ENCODE results near the gene RERE.

The RERE gene

GRCh38 chr1:8663090-8663802 is 154.2 kb downstream of the RERE start:
- no peak for DNase-seq
- in situ Hi-C loops (cut with HindIII; ENCODE audit: low pct_ligation_motif_present, low pct_unique_long_range_greater_than_20kb, low sequenced_read_pairs): no loop called here

- no peak for DNase-seq
- in situ Hi-C loops (cut with HindIII; ENCODE audit: low pct_ligation_motif_present, low pct_unique_long_range_greater_than_20kb, low sequenced_read_pairs): no loop called here
These were observed 154.9 kb downstream of the RERE start for GRCh38 chr1:8662380-8663072.

- DNase-seq: peak; percentile 82
- in situ Hi-C loops (cut with HindIII; ENCODE audit: low pct_ligation_motif_present, low pct_unique_long_range_greater_than_20kb, low sequenced_read_pairs): no loop called here
These were observed 156.0 kb downstream of the RERE start for GRCh38 chr1:8661185-8662110.

DNA sequence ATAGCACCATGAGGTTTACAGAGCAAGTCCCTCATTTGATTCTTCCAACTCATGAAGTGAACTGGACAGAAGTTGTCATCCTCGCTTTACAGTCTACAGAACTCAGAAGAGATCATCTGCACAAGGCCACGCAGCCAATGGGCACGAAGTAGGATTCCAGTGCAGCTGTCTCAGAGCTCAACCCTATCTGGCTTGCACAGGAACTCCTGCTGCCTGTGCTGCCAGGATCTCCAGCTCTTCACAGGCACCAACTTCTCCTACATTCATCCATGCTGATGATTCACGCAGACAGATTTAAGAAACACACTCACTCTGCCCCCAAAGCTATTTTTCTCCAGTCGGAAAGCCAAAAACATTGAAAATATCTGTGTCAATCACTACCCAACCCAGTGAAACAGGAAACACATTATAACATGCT is 157.0 kb downstream of the RERE start:
- DNase-seq: peak; percentile 73
- in situ Hi-C loops (cut with HindIII; ENCODE audit: low pct_ligation_motif_present, low pct_unique_long_range_greater_than_20kb, low sequenced_read_pairs): no loop called here

DNA sequence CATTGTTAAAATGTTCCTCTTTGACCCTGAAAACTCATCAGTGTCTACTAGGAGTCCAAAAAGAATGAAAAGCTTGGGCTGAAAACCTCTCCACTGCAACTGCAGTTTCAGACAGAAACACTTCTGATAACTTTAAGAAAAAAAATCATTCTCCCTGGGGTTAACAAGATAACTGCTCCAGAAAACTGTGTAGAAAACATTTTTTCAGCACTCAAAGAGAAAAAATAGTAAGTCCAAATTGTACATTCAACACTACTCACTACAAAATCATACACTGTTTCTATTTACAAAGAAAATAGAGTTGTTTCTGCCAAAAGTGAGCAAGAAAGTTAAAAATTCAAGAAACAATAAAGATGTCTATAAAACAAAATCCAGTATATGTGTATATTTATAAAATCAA is 157.8 kb downstream of the RERE start:
- no peak for DNase-seq
- in situ Hi-C loops (cut with HindIII; ENCODE audit: low pct_ligation_motif_present, low pct_unique_long_range_greater_than_20kb, low sequenced_read_pairs): no loop called here

DNA sequence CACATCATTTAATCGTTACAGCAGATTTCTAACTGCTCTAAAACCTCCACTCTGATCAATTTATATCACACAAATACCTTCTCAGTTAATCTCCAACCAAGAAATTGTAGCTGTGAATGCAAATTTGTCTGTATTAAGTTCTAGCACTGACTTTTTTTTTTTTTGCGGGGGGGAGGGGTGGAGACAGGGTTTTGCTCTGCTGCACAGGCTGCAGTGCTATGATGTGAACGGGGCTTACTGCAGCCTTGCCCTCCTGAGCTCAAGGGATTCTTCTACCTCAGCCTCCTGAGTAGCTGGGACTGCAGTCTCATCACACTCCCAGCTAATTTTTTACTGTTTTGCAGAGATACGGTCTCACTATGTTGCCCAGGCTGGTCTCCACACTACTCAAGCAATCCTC is 163.6 kb downstream of the RERE start:
- in situ Hi-C loops (cut with HindIII; ENCODE audit: low pct_ligation_motif_present, low pct_unique_long_range_greater_than_20kb, low sequenced_read_pairs): no loop called here

DNA sequence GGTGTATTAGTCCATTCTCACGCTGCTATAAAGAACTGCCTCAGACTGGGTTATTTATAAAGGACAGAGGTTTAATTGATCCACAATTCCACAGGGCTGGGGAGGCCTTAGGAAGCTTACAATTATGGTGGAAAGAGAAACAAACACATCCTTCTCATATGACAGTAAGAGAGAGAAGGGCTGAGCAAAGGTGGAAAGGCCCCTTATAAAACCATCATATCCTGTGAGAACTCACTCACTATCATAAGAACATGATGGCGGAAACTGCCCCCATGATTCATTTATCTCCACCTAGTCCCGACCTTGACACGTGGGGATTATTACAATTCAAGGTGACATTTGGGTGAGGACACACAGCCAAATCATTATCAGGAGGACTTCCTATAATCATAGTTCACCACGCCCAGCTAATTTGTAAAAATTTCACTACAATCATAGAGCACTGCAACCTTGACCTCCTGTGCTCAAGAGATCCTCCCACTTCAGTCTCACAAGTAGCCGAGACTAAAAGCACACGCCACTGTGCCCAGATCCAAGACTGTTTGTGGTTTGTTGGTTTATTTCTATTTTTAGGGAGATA is 164.9 kb downstream of the RERE start:
- in situ Hi-C loops (cut with HindIII; ENCODE audit: low pct_ligation_motif_present, low pct_unique_long_range_greater_than_20kb, low sequenced_read_pairs): no loop called here

More for the DNA sequence above, 163.6 kb downstream of the RERE start:
- no peak for DNase-seq

DNA sequence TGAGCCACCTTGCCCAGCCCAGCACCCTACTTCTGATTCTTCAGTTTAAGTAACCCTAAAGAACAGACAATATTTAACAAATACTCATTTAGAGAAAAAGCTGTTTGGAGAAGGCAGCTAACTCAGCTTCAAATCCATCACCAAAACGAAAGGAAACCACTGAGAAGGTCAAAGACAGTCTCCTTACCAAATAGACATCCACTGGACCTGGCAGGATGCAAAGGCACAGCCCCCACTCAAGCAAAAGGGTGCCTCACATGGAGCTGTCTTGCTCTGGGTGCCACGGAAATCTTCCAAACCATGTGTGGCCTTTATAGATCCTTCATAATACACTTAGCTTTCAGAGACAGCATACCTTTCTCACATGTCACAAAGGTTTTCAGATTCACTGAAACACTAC is 165.5 kb downstream of the RERE start:
- DNase-seq: no peak
- in situ Hi-C loops (cut with HindIII; ENCODE audit: low pct_ligation_motif_present, low pct_unique_long_range_greater_than_20kb, low sequenced_read_pairs): no loop called here

More for the DNA sequence above, 164.9 kb downstream of the RERE start:
- DNase-seq: no peak

- in situ Hi-C loops (cut with HindIII; ENCODE audit: low pct_ligation_motif_present, low pct_unique_long_range_greater_than_20kb, low sequenced_read_pairs): no loop called here
- no peak for DNase-seq
These were observed 166.1 kb downstream of the RERE start for GRCh38 chr1:8651236-8651890.

GRCh38 chr1:8649875-8650274 is 167.6 kb downstream of the RERE start:
- DNase-seq: no peak
- in situ Hi-C loops (cut with HindIII; ENCODE audit: low pct_ligation_motif_present, low pct_unique_long_range_greater_than_20kb, low sequenced_read_pairs): no loop called here

DNA sequence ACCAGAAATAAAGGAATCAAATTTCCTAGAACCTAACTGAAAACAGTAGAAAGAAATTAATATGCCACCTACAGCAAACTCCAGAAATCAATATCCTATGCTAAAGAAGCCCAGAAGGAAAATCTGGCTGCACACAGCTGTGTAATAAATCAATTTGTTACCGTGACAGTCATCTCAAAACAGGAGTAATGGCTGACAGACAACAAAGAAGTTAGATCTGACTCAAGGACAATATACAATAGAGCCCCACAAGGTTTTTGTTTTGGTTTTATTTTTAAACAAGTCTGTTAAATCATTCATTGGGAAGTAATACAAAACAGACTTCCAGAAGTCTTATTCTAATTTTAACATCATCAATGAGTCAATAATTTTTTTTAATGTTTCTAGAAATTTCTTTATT is 168.4 kb downstream of the RERE start:
- in situ Hi-C loops (cut with HindIII; ENCODE audit: low pct_ligation_motif_present, low pct_unique_long_range_greater_than_20kb, low sequenced_read_pairs): no loop called here
- DNase-seq: no peak

GRCh38 chr1:8646996-8647395 is 170.4 kb downstream of the RERE start:
- in situ Hi-C loops (cut with HindIII; ENCODE audit: low pct_ligation_motif_present, low pct_unique_long_range_greater_than_20kb, low sequenced_read_pairs): no loop called here
- no peak for DNase-seq

DNA sequence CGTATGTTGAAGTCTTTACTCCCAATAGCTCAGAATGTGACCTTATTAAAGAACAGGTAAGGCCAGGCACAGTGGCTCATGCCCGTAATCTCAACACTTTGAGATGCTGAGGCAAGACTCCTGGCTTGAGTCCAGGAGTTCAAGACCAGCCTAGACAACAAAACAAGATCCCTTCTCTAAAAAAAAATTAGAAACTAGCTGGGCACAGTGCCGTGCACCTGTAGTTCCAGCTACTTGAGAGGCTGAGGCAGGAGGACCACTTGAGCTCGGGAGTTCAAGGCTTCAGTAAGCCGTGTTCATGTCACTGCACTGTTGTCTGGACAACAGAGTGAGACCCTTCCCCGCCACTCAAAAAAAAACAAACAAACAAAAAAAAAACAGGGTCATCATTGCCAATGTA is 171.3 kb downstream of the RERE start:
- DNase-seq: no peak
- in situ Hi-C loops (cut with HindIII; ENCODE audit: low pct_ligation_motif_present, low pct_unique_long_range_greater_than_20kb, low sequenced_read_pairs): no loop called here

GRCh38 chr1:8643542-8644536 is 173.6 kb downstream of the RERE start:
- in situ Hi-C loops (cut with HindIII; ENCODE audit: low pct_ligation_motif_present, low pct_unique_long_range_greater_than_20kb, low sequenced_read_pairs): no loop called here
- DNase-seq: no peak

GRCh38 chr1:8642114-8642513 is 175.3 kb downstream of the RERE start:
- DNase-seq: no peak

DNA sequence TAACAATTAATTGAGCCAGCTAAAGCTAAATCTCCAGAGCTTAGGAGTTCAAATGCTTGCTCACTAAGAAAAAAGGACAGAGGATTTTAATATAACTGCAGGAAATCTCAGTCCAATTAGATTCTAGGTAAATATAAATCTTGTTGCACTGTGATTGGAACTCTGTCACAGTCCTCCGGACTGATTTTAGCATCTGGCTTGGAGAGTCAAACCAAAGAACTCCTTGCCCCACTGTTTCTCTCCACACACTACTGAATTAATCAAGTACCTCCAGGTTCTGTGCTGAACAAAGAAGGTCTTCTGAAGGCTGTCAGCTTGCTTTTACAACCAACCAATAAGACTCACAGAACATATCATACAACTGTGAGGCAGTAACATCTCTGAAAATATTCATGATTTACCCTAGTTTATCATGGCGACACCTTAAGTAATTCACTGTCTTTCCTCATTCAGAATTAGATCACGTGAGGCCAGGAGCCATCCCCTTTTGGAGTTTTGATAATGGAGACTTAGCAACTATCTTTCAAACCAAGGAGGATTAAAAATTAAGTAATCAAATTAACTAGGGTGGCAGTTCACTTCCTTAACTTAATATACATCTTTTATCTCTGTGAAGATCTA is 176.0 kb downstream of the RERE start:
- no peak for DNase-seq

More at GRCh38 chr1:8642114-8642513, 175.3 kb downstream of the RERE start:
- in situ Hi-C loops (cut with HindIII; ENCODE audit: low pct_ligation_motif_present, low pct_unique_long_range_greater_than_20kb, low sequenced_read_pairs): no loop called here

GRCh38 chr1:8640950-8641349 is 176.5 kb downstream of the RERE start:
- no peak for DNase-seq
- in situ Hi-C loops (cut with HindIII; ENCODE audit: low pct_ligation_motif_present, low pct_unique_long_range_greater_than_20kb, low sequenced_read_pairs): no loop called here

More for the DNA sequence above, 176.0 kb downstream of the RERE start:
- in situ Hi-C loops (cut with HindIII; ENCODE audit: low pct_ligation_motif_present, low pct_unique_long_range_greater_than_20kb, low sequenced_read_pairs): no loop called here
